ENCODE data around the gene PRRC2C. TPM values are rescaled to one million over a fixed set of nuclear protein-coding genes. Genes with fewer than 3 reads are reported as not detected.
"Not testable (repeated sequence)": the region's sequence is repeated elsewhere in the genome, so short reads cannot be mapped to it uniquely, and the experiment has no call there.

The PRRC2C gene
- 100 to 1,000 TPM; 331 to 343 TPM for total RNA-seq

- H3K9me3 Mint-ChIP-seq = no peaks in the 10 kb centered on the region
- H3K27ac Mint-ChIP-seq = peak within 1 kb of the TSS; percentile 92 to 96
- peaks cover 12% of the 10 kb centered on the region for H3K36me3 Mint-ChIP-seq
- peak within 1 kb of the TSS; percentile 95 for H3K4me3 Mint-ChIP-seq
- DNase-seq (ENCODE audit: low spot score) (peak; percentile 96), ATAC-seq (peak; percentile 95)
- no peaks in the 10 kb centered on the region for H3K27me3 Mint-ChIP-seq
- peaks cover 43 to 51% of the 10 kb centered on the region in 2 donors for H3K4me1 Mint-ChIP-seq (ENCODE audit: low read depth in 2 of 2)
Measured at GRCh38 chr1:171485375-171486047, at the start of gene PRRC2C. PRRC2C (plus strand) TSS chr1:171485530; CDS start chr1:171512089, 26,559 bp downstream.

GRCh38 chr1:171438441-171438840 lies 46.9 kb upstream of the PRRC2C start:
- H3K27ac Mint-ChIP-seq = no peak overlapping the region
- peaks cover 5 to 7% of the 10 kb centered on the region in 2 donors for H3K4me1 Mint-ChIP-seq (ENCODE audit: low read depth in 2 of 2)
- no peaks in the 10 kb centered on the region for H3K36me3 Mint-ChIP-seq
- ATAC-seq (no peak), DNase-seq (ENCODE audit: low spot score) (no peak)
- H3K9me3 Mint-ChIP-seq = no peaks in the 10 kb centered on the region
- peaks cover 2 to 8% of the 10 kb centered on the region in 2 donors for H3K27me3 Mint-ChIP-seq
- no peak overlapping the region for H3K4me3 Mint-ChIP-seq

- H3K27me3 Mint-ChIP-seq = peaks cover 2 to 14% of the 10 kb centered on the region in 2 donors
- not testable (repeated sequence) for H3K36me3 Mint-ChIP-seq; ATAC-seq; H3K4me3 Mint-ChIP-seq; H3K9me3 Mint-ChIP-seq; H3K4me1 Mint-ChIP-seq (ENCODE audit: low read depth in 2 of 2); DNase-seq (ENCODE audit: low spot score); H3K27ac Mint-ChIP-seq
Measured at GRCh38 chr1:171440201-171440600, 45.1 kb upstream of the PRRC2C start.

GRCh38 chr1:171441278-171441895 lies 43.9 kb upstream of the PRRC2C start:
- not testable (repeated sequence) for H3K4me3 Mint-ChIP-seq; H3K9me3 Mint-ChIP-seq; H3K4me1 Mint-ChIP-seq (ENCODE audit: low read depth in 2 of 2); DNase-seq (ENCODE audit: low spot score); H3K36me3 Mint-ChIP-seq; H3K27ac Mint-ChIP-seq; ATAC-seq
- H3K27me3 Mint-ChIP-seq = peaks cover 2 to 13% of the 10 kb centered on the region in 2 donors

GRCh38 chr1:171446386-171446785 lies 38.9 kb upstream of the PRRC2C start:
- Mint-ChIP-seq H3K4me1 (ENCODE audit: low read depth in 2 of 2) (no peaks in the 10 kb centered on the region), H3K9me3 (no peaks in the 10 kb centered on the region), H3K27ac (no peak overlapping the region), H3K27me3 (peaks cover 2 to 6% of the 10 kb centered on the region in 2 donors), H3K36me3 (no peaks in the 10 kb centered on the region), H3K4me3 (no peak overlapping the region)
- DNase-seq (ENCODE audit: low spot score) = no peak
- no peak for ATAC-seq

GRCh38 chr1:171455967-171456366 lies 29.4 kb upstream of the PRRC2C start:
- Mint-ChIP-seq H3K27ac (no peak overlapping the region), H3K36me3 (peaks cover 6% of the 10 kb centered on the region)

GRCh38 chr1:171457412-171457811 lies 27.9 kb upstream of the PRRC2C start:
- H3K9me3 Mint-ChIP-seq = peaks cover 3% of the 10 kb centered on the region
- ATAC-seq (no peak), DNase-seq (ENCODE audit: low spot score) (no peak)
- H3K27ac Mint-ChIP-seq = no peak overlapping the region
- H3K4me1 Mint-ChIP-seq (ENCODE audit: low read depth in 2 of 2) = no peaks in the 10 kb centered on the region
- peaks cover 4% of the 10 kb centered on the region for H3K36me3 Mint-ChIP-seq
- H3K4me3 Mint-ChIP-seq = no peak overlapping the region
- H3K27me3 Mint-ChIP-seq = peaks cover 16% of the 10 kb centered on the region in 2 donors

More at GRCh38 chr1:171455967-171456366, 29.4 kb upstream of the PRRC2C start:
- Mint-ChIP-seq H3K27me3 (peaks cover 21 to 26% of the 10 kb centered on the region in 2 donors), H3K4me3 (no peak overlapping the region), H3K9me3 (peaks cover 4% of the 10 kb centered on the region), H3K4me1 (ENCODE audit: low read depth in 2 of 2) (no peaks in the 10 kb centered on the region)
- DNase-seq (ENCODE audit: low spot score) = no peak
- ATAC-seq = no peak

GRCh38 chr1:171460018-171460620 lies 25.2 kb upstream of the PRRC2C start:
- H3K27ac Mint-ChIP-seq = no peak overlapping the region
- no peak overlapping the region for H3K4me3 Mint-ChIP-seq
- H3K36me3 Mint-ChIP-seq = no peaks in the 10 kb centered on the region
- no peaks in the 10 kb centered on the region for H3K4me1 Mint-ChIP-seq (ENCODE audit: low read depth in 2 of 2)
- H3K9me3 Mint-ChIP-seq = no peaks in the 10 kb centered on the region
- peaks cover 10 to 16% of the 10 kb centered on the region in 2 donors for H3K27me3 Mint-ChIP-seq
- no peak for DNase-seq (ENCODE audit: low spot score)
- ATAC-seq = no peak

GRCh38 chr1:171467626-171468025 lies 17.7 kb upstream of the PRRC2C start:
- ATAC-seq (no peak), DNase-seq (ENCODE audit: low spot score) (no peak)
- Mint-ChIP-seq H3K27ac (no peak overlapping the region), H3K9me3 (no peaks in the 10 kb centered on the region), H3K36me3 (no peaks in the 10 kb centered on the region), H3K27me3 (peaks cover 0 to 4% of the 10 kb centered on the region in 2 donors), H3K4me1 (ENCODE audit: low read depth in 2 of 2) (no peaks in the 10 kb centered on the region), H3K4me3 (no peak overlapping the region)

GRCh38 chr1:171468120-171468750 lies 17.1 kb upstream of the PRRC2C start:
- no peaks in the 10 kb centered on the region for H3K4me1 Mint-ChIP-seq (ENCODE audit: low read depth in 2 of 2)
- DNase-seq (ENCODE audit: low spot score) (no peak), ATAC-seq (peak; percentile 56 to 68)
- peaks cover 0 to 8% of the 10 kb centered on the region in 2 donors for H3K27me3 Mint-ChIP-seq
- no peaks in the 10 kb centered on the region for H3K9me3 Mint-ChIP-seq
- H3K27ac Mint-ChIP-seq = no peak overlapping the region
- no peaks in the 10 kb centered on the region for H3K36me3 Mint-ChIP-seq
- no peak overlapping the region for H3K4me3 Mint-ChIP-seq

- no peaks in the 10 kb centered on the region for H3K4me1 Mint-ChIP-seq (ENCODE audit: low read depth in 2 of 2)
- peaks cover 7 to 12% of the 10 kb centered on the region in 2 donors for H3K27me3 Mint-ChIP-seq
- DNase-seq (ENCODE audit: low spot score) = no peak
- H3K27ac Mint-ChIP-seq = no peak overlapping the region
- no peaks in the 10 kb centered on the region for H3K9me3 Mint-ChIP-seq
- H3K4me3 Mint-ChIP-seq = no peak overlapping the region
- H3K36me3 Mint-ChIP-seq = no peaks in the 10 kb centered on the region
- no peak for ATAC-seq
Measured at GRCh38 chr1:171470726-171471125, 14.6 kb upstream of the PRRC2C start.

GRCh38 chr1:171472183-171472647 lies 13.1 kb upstream of the PRRC2C start:
- no peaks in the 10 kb centered on the region for H3K36me3 Mint-ChIP-seq
- no peak overlapping the region for H3K27ac Mint-ChIP-seq
- no peak for ATAC-seq
- H3K4me3 Mint-ChIP-seq = no peak overlapping the region
- peaks cover 0 to 2% of the 10 kb centered on the region in 2 donors for H3K4me1 Mint-ChIP-seq (ENCODE audit: low read depth in 2 of 2)
- H3K27me3 Mint-ChIP-seq = peaks cover 18 to 19% of the 10 kb centered on the region in 2 donors
- no peaks in the 10 kb centered on the region for H3K9me3 Mint-ChIP-seq
- DNase-seq (ENCODE audit: low spot score) = no peak

GRCh38 chr1:171476829-171477228 lies 8.5 kb upstream of the PRRC2C start:
- Mint-ChIP-seq H3K27ac (no peak overlapping the region), H3K36me3 (no peaks in the 10 kb centered on the region), H3K9me3 (no peaks in the 10 kb centered on the region), H3K4me3 (no peak overlapping the region), H3K27me3 (peaks cover 22 to 23% of the 10 kb centered on the region in 2 donors), H3K4me1 (ENCODE audit: low read depth in 2 of 2) (peaks cover 0 to 4% of the 10 kb centered on the region in 2 donors)
- ATAC-seq (no peak), DNase-seq (ENCODE audit: low spot score) (no peak)

Data from natural killer cell treated with Interleukin-12 subunit alpha and Interleukin-12 subunit beta and Interleukin-15 and Interleukin-18, amount 100 ng/mL, for 72 hours (primary cell).